ENCODE measurements around the gene IMMP2L.

- TF ChIP-seq POLR2AphosphoS5 (IDR thresholded peaks at IDR 0.05) (no peak), CTCF (IDR thresholded peaks at IDR 0.05) (no peak), POLR2A (IDR thresholded peaks at IDR 0.05; ENCODE audit: low read depth) (no peak), EP300 (IDR thresholded peaks at IDR 0.05) (no peak)
These were observed 51.5 kb downstream of the IMMP2L start for GRCh38 chr7:111510584-111511378.

Measured in esophagus muscularis mucosa (tissue), 4 donors.